Measurements from ENCODE around the gene ZBTB16. TPM values are rescaled to one million over a fixed set of nuclear protein-coding genes. Genes with fewer than 3 reads are reported as not detected.

Gene ZBTB16
- polyA plus RNA-seq, 1 donor (not counting 4 experiments of a cell fraction or from before 2014, with no cell fraction given): 0.18 TPM

DNA sequence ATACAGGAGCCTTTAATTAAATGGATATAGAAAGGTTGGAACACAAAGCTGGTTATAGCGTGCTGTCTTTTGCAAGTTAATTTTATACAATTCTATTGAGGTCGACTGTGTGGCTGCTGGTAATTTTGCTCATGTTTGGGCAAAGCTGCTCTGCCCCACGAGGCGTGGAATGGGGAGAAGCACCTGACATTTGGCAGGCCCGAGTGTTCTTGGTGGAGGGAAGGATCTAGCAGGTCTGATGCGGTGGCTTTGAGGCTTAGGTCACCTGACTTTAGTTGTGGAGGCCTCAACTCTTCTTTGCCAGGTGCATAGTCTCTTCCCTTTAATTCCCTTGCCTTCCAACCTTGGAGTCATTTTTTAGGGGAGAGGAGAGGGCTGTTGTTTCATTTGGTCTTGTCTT is 97.3 kb downstream of the ZBTB16 start:
- Histone ChIP-seq H3K9me3 (ENCODE audit: control insufficient read depth, low read depth, low read length) (no peaks in the 10 kb centered on the region), H3K36me3 (ENCODE audit: control insufficient read depth in 2 of 2, extremely low read depth in 1 of 2, insufficient read depth in 2 of 2, low read length in 2 of 2) (no peaks in the 10 kb centered on the region), H3K4me3 (ENCODE audit: control insufficient read depth in 2 of 3, extremely low read depth in 1 of 3, insufficient read depth in 2 of 3, low read depth in 1 of 3, low read length in 3 of 3) (no peak overlapping the region), H3K9me1 (ENCODE audit: control insufficient read depth, extremely low read depth, insufficient read depth, low read length) (no peaks in the 10 kb centered on the region), H3K4me1 (ENCODE audit: control insufficient read depth, extremely low read depth, insufficient read depth, low read length) (peaks cover 36% of the 10 kb centered on the region), H3K27ac (ENCODE audit: control insufficient read depth, insufficient read depth, low read length) (no peak overlapping the region), H3K79me2 (ENCODE audit: control insufficient read depth, insufficient read depth, low read length) (no peaks in the 10 kb centered on the region), H3K4me2 (ENCODE audit: control insufficient read depth, extremely low read depth, insufficient read depth, low read depth, low read length) (no peak overlapping the region), H4K20me1 (ENCODE audit: control insufficient read depth, extremely low read depth, insufficient read depth, low read length) (no peaks in the 10 kb centered on the region), H3K9ac (ENCODE audit: control insufficient read depth, extremely low read depth, insufficient read depth, low read length) (no peak overlapping the region), H3K27me3 (ENCODE audit: control insufficient read depth, extremely low read depth, insufficient read depth, low read length) (peaks cover 44% of the 10 kb centered on the region), H2AFZ (ENCODE audit: control insufficient read depth, low read length) (no peak overlapping the region)
- DNase-seq (ENCODE audit: low read depth, low spot score): no peak
- FAIRE-seq: no peak
- dilution Hi-C loops (cut with MboI; ENCODE audit: extremely low pct_ligation_motif_present, low sequenced_read_pairs): no loop called here
- TF ChIP-seq, protein P1, sequence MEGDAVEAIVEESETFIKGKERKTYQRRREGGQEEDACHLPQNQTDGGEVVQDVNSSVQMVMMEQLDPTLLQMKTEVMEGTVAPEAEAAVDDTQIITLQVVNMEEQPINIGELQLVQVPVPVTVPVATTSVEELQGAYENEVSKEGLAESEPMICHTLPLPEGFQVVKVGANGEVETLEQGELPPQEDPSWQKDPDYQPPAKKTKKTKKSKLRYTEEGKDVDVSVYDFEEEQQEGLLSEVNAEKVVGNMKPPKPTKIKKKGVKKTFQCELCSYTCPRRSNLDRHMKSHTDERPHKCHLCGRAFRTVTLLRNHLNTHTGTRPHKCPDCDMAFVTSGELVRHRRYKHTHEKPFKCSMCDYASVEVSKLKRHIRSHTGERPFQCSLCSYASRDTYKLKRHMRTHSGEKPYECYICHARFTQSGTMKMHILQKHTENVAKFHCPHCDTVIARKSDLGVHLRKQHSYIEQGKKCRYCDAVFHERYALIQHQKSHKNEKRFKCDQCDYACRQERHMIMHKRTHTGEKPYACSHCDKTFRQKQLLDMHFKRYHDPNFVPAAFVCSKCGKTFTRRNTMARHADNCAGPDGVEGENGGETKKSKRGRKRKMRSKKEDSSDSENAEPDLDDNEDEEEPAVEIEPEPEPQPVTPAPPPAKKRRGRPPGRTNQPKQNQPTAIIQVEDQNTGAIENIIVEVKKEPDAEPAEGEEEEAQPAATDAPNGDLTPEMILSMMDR (optimal IDR thresholded peaks at IDR 0.05 in 1 of 3, IDR thresholded peaks at IDR 0.05 in 1 of 3, conservative IDR thresholded peaks at IDR 0.05 in 1 of 3; ENCODE audit: extremely low read depth in 1 of 3, insufficient read depth in 2 of 3, low read length in 3 of 3): no peak
- TF ChIP-seq EZH2 (IDR thresholded peaks at IDR 0.05; ENCODE audit: low read length): no peak

- no peaks in the 10 kb centered on the region for H3K36me3 ChIP-seq (ENCODE audit: control insufficient read depth in 2 of 2, extremely low read depth in 1 of 2, insufficient read depth in 2 of 2, low read length in 2 of 2)
- H3K79me2 ChIP-seq (ENCODE audit: control insufficient read depth, insufficient read depth, low read length): no peaks in the 10 kb centered on the region
- H3K27ac ChIP-seq (ENCODE audit: control insufficient read depth, insufficient read depth, low read length): no peak overlapping the region
- TF ChIP-seq EZH2 (IDR thresholded peaks at IDR 0.05; ENCODE audit: low read length): no peak
- TF ChIP-seq, protein P1 (optimal IDR thresholded peaks at IDR 0.05 in 1 of 3, IDR thresholded peaks at IDR 0.05 in 1 of 3, conservative IDR thresholded peaks at IDR 0.05 in 1 of 3; ENCODE audit: extremely low read depth in 1 of 3, insufficient read depth in 2 of 3, low read length in 3 of 3): no peak
- peaks cover 44% of the 10 kb centered on the region for H3K4me1 ChIP-seq (ENCODE audit: control insufficient read depth, extremely low read depth, insufficient read depth, low read length)
- dilution Hi-C loops (cut with MboI; ENCODE audit: extremely low pct_ligation_motif_present, low sequenced_read_pairs): no loop called here
- no peak overlapping the region for H3K9ac ChIP-seq (ENCODE audit: control insufficient read depth, extremely low read depth, insufficient read depth, low read length)
- no peak overlapping the region for H3K4me3 ChIP-seq (ENCODE audit: control insufficient read depth in 2 of 3, extremely low read depth in 1 of 3, insufficient read depth in 2 of 3, low read depth in 1 of 3, low read length in 3 of 3)
- no peak for FAIRE-seq
- no peak overlapping the region for H2AFZ ChIP-seq (ENCODE audit: control insufficient read depth, low read length)
- no peak overlapping the region for H3K4me2 ChIP-seq (ENCODE audit: control insufficient read depth, extremely low read depth, insufficient read depth, low read depth, low read length)
- peaks cover 44% of the 10 kb centered on the region for H3K27me3 ChIP-seq (ENCODE audit: control insufficient read depth, extremely low read depth, insufficient read depth, low read length)
- no peaks in the 10 kb centered on the region for H3K9me1 ChIP-seq (ENCODE audit: control insufficient read depth, extremely low read depth, insufficient read depth, low read length)
- no peaks in the 10 kb centered on the region for H4K20me1 ChIP-seq (ENCODE audit: control insufficient read depth, extremely low read depth, insufficient read depth, low read length)
- H3K9me3 ChIP-seq (ENCODE audit: control insufficient read depth, low read depth, low read length): no peaks in the 10 kb centered on the region
- no peak for DNase-seq (ENCODE audit: low read depth, low spot score)
These were observed 98.1 kb downstream of the ZBTB16 start for GRCh38 chr11:114157476-114158050.
